Activated naive CD4-positive, alpha-beta T cell treated with Interleukin-2 at 50 U/mL for 16 hours (primary cell): ENCODE measurements around the gene KLHDC4.
"Not testable (repeated sequence)": the region's sequence is repeated elsewhere in the genome, so short reads cannot be mapped to it uniquely, and the experiment has no call there.

Experiments used
- DNase-seq: peaks from one replicate; pipeline ENCODE4 v3.0.0-alpha.2; 2020

Gene KLHDC4

GRCh38 chr16:87787451-87788091 lies 21.8 kb upstream of the KLHDC4 start:
- DNase-seq: not testable (repeated sequence)

- DNase-seq: no peak
These were observed 19.0 kb upstream of the KLHDC4 start for GRCh38 chr16:87784812-87785211.

- DNase-seq: no peak
These were observed 16.2 kb upstream of the KLHDC4 start for GRCh38 chr16:87782033-87782432.

- DNase-seq: peak; percentile 48
These were observed 14.7 kb upstream of the KLHDC4 start for GRCh38 chr16:87780385-87780989.

GRCh38 chr16:87778830-87779579 lies 13.2 kb upstream of the KLHDC4 start:
- peak; percentile 96 for DNase-seq

DNA sequence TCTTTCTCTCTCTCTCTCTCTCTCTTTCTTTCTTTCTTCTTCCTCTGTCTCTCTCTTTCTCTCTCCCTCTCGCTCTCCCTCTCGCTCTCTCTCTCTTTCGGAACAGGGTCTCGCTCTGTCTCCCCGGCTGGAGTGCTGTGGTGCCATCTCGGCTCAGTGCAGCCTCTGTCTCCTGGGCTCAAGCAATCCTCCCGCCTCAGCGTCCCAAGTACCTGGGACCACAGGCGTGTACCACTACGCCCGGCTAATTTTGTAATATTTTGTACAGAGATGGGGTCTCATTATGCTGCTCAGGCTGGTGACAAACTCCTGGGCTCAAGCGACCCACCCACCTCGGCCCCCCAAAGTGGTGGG lies 12.7 kb upstream of the KLHDC4 start:
- DNase-seq: no peak

DNA sequence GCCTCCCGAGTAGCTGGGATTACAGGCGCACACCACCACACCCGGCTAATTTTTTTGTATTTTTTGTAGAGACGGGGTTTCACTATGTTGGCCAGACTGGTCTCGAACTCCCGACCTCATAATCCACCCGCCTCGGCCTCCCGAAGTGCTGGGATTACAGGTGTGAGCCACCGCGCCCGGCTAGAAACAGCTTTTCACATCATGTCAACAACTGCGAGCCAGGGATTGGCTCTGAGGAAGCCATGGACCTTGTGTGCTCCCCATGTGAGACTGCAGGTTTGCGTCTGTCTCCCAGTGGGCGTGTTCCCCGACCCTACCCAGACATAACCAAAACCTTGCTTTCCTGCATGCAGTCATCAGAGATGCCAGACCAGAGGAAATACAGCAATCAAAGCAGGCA lies 8.1 kb upstream of the KLHDC4 start:
- not testable (repeated sequence) for DNase-seq

DNA sequence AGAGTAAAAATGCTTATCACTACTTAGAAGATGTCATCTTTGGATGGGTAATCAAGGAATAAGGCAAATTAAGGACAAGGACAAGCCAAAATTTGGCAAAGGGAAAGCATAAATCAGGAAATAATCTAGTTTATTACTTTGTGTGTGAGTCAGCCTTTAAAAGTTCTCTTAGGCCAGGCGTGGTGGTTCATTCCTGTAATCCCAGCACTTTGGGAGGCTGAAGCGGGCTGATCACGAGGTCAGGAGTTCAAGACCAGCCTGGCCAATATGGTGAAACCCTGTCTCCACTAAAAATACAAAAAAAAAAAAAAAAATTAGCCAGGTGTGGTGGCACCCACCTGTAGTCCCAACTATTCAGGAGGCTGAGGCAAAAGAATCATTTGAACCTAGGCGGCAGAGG lies 1.7 kb upstream of the KLHDC4 start:
- not testable (repeated sequence) for DNase-seq

DNA sequence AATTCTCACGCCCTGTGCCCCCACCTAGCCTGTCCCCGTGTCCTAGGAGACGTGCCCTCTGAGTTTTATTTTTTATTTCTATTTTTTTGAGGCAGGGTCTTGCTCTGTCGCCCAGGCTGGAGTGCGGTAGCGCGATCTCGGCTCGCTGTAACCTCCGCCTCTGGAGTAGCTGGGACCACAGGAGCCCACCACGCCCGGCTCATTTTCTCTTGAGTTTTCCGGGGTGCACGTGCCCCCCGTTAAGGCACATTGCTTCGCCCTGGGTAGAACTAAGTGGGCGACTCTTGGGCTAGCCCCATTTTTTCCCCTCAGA lies 655 bp upstream of the KLHDC4 start:
- no peak for DNase-seq

DNA sequence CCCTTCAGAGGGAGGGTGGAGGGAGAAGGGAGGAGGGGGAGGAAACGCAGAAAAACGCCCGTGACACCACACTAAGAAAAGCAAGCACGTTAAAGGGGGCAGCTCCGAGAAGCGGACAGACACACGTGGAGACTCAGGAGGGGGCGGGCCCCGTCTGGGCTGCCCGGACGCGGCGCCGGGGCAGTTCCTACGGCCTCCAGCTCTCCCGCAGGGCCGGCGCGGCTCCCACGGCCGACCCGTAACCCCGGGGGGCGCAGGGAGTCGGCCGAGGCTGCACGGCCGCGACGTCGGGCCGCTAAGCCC lies 362 bp downstream of the KLHDC4 start:
- DNase-seq: peak; percentile 56

GRCh38 chr16:87764600-87765472 lies 950 bp downstream of the KLHDC4 start:
- DNase-seq: peak; percentile 13

GRCh38 chr16:87762620-87763019 lies 3.2 kb downstream of the KLHDC4 start:
- no peak for DNase-seq

GRCh38 chr16:87762071-87762571 lies 3.7 kb downstream of the KLHDC4 start:
- no peak for DNase-seq

GRCh38 chr16:87761060-87761459 lies 4.7 kb downstream of the KLHDC4 start:
- no peak for DNase-seq

DNA sequence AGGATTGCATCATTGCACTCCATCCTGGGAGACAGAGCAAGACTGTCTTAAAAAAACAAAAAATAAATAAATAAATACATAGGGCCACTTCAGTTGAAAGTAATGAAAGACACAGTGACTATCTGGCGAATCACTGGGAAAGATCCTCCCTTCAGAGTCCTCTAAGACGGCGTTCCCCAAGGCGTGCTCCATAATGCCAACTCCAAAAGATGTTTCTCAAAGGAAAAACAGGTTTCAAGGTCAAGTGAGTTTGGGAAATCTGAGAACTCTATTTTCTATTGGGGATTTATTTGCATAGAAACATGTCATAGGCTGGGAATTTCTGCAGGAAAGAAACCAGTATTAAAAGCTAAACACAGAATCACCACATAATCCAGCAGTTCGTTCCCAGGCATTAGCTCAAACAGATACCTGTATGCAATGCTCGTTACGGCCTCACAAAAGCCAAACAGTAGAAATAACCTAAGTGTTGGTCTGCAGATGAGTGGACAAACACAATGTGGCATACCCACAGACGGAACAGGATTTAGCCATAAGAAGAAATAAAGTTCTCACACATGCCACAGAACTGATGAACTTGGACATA lies 7.9 kb downstream of the KLHDC4 start:
- no peak for DNase-seq

GRCh38 chr16:87754535-87754934 lies 11.3 kb downstream of the KLHDC4 start:
- DNase-seq: no peak

DNA sequence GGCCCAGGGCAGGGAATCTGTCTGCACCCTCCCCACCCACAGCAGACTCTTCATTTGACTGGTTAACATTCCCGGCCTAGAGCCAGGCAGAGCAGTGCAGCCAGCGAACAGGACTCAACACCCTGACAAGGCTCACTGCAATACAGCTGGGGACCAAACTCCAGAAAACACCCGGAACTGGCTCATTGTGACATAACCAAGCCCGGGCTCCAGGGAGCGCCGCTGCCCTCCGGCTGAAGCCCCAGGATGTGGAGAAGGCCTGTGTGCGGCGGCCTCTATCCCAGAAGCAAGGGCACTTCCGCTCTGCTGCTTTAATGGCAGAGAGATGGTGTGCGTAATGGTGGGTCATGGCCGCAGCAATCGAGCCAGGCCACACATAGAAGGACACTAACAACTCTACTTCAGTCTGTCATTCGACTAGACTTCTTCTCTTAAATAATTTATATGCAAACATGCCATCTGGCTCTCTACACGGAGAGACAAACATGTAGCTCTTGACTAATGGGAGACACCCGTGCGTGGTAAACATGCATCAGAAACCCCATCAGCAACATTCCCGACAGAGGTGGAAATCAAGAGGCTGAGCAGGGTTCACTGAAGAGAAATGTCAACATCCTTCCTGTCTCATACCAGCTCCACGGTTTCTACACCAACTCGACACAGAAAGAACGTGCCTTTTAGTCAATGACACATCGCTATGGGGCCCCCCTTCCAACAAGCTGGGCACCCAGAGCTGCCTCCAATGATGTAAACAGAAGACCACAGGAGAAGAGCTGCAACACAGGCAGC lies 18.0 kb downstream of the KLHDC4 start:
- DNase-seq: no peak

DNA sequence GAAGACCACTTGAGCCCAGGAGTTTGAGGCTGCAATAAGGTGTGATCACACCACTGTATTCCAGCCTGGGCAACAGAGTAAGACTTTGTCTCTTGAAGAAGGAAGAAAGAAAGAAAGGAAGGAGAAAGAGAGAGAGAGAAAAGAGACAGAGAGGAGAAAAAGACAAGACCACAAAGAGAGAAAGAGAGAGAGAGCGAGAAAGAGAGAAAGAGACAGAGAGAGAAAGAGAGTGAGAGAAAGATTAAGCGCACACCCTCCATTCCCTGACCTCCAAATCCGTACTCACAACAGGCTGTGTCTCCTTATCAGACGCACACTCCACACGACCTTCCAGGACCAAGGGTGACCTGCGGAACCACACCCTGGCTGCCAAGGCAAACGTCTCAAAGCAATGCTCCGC lies 19.6 kb downstream of the KLHDC4 start:
- no peak for DNase-seq

DNA sequence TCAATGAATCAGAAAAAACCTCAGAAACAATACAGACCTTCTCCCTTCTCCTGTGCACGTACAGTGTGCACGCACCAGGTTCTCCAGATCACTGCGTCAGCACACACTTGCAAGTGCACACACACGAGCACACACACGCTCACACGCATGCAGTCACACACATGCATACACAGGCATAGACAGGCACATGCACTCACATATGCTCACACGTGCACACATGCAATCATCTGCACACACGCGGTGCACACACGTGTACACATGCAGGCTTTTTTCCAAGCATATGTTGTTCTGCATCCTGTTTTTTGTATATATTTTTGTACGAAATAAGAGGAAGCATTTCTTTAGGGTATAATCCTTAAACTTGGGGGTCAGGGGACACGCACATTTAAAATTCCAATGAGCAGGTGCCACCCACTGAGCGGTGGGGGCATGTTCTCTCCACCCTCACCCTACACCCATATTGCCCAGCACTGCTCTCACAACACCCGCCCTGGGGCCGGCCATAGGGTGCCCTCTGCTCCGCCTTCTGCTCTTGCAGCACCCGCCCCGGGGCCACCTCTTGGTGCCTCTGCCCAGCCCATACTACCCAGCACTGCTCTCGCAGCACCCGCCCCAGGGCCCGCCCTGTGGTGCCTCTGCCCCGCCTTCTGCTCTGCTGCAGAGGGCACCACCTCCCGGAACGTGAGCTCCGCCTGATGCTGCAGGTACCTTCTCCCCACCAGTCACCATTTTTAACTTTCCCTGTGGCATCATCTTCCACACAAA lies 20.9 kb downstream of the KLHDC4 start:
- no peak for DNase-seq

- no peak for DNase-seq
These were observed 22.9 kb downstream of the KLHDC4 start for GRCh38 chr16:87742781-87743490.
